AG09309 (cell line): ENCODE measurements around the gene HLA-F.
A peak's percentile ranks its signal among the peaks of the same experiment; 100 is the strongest.

Source experiments
- DNase-seq: peaks from one replicate; pipeline ENCODE4 v3.0.0-alpha.2; 2010; ENCODE audit warnings: low read depth
- H3K4me3 ChIP-seq: 2 replicates; pipeline ENCODE4 v1.5.1; 2011; ENCODE audit warnings: mild to moderate bottlenecking, low read depth, low read length, moderate library complexity; ENCODE audit not compliant: control insufficient read depth
- TF ChIP-seq, protein P1 (sequence below): IDR thresholded peaks from 2 replicates; pipeline ENCODE4 v1.5.1; 2011; ENCODE audit warnings: mild to moderate bottlenecking, low read depth, low read length, inconsistent platforms; ENCODE audit not compliant: insufficient read depth, control insufficient read depth; ENCODE audit errors: missing control alignments

Gene HLA-F

DNA sequence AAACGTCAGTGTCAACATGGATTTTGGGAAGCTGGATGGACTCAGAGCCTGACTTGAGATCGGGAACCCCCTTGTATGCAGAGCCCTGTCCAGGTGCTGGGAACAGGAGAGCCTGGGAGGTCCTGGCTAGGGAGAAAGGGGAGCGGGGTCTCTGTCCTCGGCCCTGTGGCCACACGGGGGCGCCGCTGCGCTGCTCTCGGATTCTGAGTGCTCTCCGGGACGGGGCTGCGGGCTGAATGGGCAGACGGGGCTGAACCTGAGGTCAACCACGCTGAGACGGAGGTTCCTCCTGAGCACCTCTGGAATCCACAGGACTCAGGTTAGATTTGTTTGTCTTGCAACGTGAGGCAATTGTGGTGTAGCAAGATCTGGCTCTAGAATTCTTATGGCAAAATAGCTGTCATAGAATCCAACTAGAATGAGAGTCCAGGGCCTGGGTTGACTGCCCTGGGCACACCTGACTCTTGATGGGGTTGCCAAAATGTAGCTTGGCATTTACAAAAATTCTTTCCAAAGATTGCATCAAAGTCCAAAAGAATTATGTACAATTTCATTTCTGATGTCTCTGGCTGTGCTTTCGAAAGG is 20.6 kb upstream of the HLA-F start:
- no peak overlapping the region for H3K4me3 ChIP-seq
- no peak for DNase-seq
- TF ChIP-seq, protein P1, sequence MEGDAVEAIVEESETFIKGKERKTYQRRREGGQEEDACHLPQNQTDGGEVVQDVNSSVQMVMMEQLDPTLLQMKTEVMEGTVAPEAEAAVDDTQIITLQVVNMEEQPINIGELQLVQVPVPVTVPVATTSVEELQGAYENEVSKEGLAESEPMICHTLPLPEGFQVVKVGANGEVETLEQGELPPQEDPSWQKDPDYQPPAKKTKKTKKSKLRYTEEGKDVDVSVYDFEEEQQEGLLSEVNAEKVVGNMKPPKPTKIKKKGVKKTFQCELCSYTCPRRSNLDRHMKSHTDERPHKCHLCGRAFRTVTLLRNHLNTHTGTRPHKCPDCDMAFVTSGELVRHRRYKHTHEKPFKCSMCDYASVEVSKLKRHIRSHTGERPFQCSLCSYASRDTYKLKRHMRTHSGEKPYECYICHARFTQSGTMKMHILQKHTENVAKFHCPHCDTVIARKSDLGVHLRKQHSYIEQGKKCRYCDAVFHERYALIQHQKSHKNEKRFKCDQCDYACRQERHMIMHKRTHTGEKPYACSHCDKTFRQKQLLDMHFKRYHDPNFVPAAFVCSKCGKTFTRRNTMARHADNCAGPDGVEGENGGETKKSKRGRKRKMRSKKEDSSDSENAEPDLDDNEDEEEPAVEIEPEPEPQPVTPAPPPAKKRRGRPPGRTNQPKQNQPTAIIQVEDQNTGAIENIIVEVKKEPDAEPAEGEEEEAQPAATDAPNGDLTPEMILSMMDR = peak; percentile 79

DNA sequence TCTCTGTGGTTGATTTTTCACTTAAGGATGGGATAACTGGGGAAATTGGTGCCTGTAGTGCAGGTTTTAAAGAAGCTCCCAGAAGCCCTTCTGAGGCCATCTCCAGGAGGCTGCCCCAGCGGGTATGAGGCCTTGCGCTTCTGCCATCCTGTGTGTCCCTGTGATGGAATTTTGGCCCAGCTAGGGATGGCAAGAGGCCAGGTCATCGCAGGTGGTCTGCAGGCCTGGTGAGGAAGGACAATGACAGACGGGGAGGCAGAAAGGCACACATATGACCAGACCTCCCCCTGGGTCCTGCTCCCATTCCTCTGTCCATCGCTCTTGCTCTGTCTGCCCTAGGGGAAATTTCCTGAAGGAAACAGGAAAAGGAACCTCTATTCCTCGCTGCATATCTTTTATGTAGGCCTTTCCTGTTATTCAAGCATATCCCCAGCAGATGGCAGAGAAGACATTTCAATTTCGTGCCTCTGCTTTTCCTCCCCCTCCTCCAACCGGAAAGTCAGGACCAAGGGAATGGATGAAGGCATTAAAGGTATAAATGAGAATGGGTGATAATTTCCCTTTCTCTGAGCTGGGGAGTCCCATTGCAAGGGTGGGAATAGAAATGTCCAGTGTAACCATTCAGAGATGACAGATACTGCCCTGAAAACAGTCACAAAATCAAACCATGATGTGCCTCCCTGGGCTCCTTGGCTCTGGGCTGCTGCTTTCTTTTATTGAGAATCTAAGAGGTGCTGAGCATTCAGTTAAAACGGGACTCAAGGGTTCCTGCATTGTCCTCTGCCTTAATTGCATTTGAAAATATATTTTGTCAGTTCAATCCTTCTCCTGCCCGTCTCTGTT is 17.6 kb upstream of the HLA-F start:
- H3K4me3 ChIP-seq = no peak overlapping the region
- TF ChIP-seq, protein P1 = peak; percentile 62
- DNase-seq = peak; percentile 13

- TF ChIP-seq, protein P1 = no peak
- H3K4me3 ChIP-seq = no peak overlapping the region
- no peak for DNase-seq
These were observed 14.6 kb upstream of the HLA-F start for GRCh38 chr6:29708432-29709179.

DNA sequence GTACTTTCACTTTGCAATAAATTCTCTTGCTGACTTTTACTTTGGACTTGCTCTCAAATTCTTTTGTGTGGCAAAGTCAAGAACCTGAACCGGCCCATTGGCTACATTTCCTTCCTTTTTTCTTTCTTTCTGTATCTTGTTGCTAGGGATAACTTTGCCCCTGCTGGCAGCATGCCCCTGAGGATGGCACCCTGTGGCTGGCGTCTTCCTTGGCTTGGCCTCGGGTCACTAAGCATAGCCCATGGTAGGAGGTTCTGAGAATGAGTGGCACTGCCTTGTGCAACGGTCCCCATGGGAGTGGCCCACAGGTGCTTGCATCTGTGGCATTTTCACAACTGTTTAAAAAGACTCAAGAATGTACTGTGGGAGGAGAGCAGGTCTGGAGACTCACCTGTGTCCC is 14.0 kb upstream of the HLA-F start:
- H3K4me3 ChIP-seq = no peak overlapping the region
- DNase-seq = no peak
- TF ChIP-seq, protein P1 = no peak

GRCh38 chr6:29710281-29710941 is 12.8 kb upstream of the HLA-F start:
- TF ChIP-seq, protein P1 = no peak
- DNase-seq = no peak
- H3K4me3 ChIP-seq = no peak overlapping the region

GRCh38 chr6:29720863-29721262 is 2.4 kb upstream of the HLA-F start:
- TF ChIP-seq, protein P1 = no peak
- no peak for DNase-seq
- H3K4me3 ChIP-seq = no peak overlapping the region
